Skeletal muscle tissue (tissue), 4 donors: Measurements from ENCODE around the gene URAD. TPM values are rescaled to one million over a fixed set of nuclear protein-coding genes. Genes with fewer than 3 reads are reported as not detected.

Experiments used
- H3K27ac ChIP-seq: one replicate; pipeline ENCODE4 v1.7.0; 2013; ENCODE audit warnings: mild to moderate bottlenecking, low read depth, low read length, inconsistent platforms
- H3K27me3 ChIP-seq, 3 donors: one replicate each; pipeline ENCODE4 v1.7.0; 2013; ENCODE audit warnings: low read length in 3 of 3; ENCODE audit not compliant: control insufficient read depth in 3 of 3, insufficient read depth in 3 of 3
- H3K36me3 ChIP-seq, 3 donors: one replicate each; pipeline ENCODE4 v1.7.0; 2013; ENCODE audit warnings: low read length in 3 of 3; ENCODE audit not compliant: control insufficient read depth in 3 of 3, insufficient read depth in 3 of 3
- H3K4me1 ChIP-seq, 3 donors: one replicate each; pipeline ENCODE4 v1.7.0; 2013; ENCODE audit warnings: low read length in 3 of 3, mild to moderate bottlenecking in 3 of 3; ENCODE audit not compliant: control insufficient read depth in 3 of 3, insufficient read depth in 3 of 3
- H3K4me3 ChIP-seq, 3 donors: one replicate each; pipeline ENCODE4 v1.7.0; 2013; ENCODE audit warnings: low read length in 3 of 3
- H3K9ac ChIP-seq, 3 donors: one replicate each; pipeline ENCODE4 v1.7.0; 2013; ENCODE audit warnings: low read length in 3 of 3, mild to moderate bottlenecking in 3 of 3, moderate library complexity in 2 of 3, low read depth in 1 of 3
- H3K9me3 ChIP-seq, 3 donors: one replicate each; pipeline ENCODE4 v1.7.0; 2013; ENCODE audit warnings: low read length in 3 of 3; ENCODE audit not compliant: control insufficient read depth in 3 of 3
- total RNA-seq: library from RNA; depleted of rRNA; stranded (reverse); fragments of >200 nt; gene quantifications from one replicate; pipeline ENCODE4 v1.2.3, GENCODE V29; 2014
- donor health status: Osteomylitis.

The URAD gene
- total RNA-seq, 1 donor from 2014 or later: not detected

DNA sequence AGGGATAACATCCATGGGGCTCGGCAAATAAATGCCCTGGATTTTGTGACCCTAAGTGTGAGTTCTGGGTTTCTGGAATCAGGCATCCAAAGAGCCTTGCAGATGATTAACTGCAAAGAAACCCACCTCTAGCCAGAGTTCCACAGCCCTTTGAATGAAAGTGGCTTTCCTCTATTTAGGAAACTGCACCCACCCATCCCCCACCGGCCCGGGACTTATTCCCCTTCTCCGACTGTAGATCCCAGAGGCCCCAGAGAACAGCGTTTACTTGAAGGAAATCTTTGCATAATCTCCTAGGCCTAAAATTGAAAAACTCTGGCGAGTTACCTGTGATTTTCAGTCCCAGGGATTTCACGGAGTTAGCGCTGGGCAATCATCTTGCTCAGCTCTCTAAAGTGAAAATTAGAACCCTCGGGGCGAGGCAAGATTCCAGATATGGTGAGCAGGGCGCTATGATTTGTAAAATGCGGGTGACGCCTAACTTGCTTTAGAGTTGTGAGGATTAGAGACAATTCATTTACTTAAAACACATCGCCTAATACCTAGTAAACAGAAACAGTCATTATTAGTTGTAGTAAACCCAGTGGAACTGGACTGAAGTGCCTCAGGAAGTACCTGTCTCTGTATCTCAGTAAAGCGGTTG, 9.4 kb downstream of the URAD start:
- Histone ChIP-seq H3K27ac (no peak overlapping the region), H3K36me3 (no peaks in the 10 kb centered on the region), H3K4me1 (peaks cover 3 to 16% (median 16%) of the 10 kb centered on the region in 3 donors), H3K9me3 (no peaks in the 10 kb centered on the region), H3K4me3 (no peak overlapping the region), H3K27me3 (peaks cover 89 to 96% (median 93%) of the 10 kb centered on the region in 3 donors), H3K9ac (no peak overlapping the region)

DNA sequence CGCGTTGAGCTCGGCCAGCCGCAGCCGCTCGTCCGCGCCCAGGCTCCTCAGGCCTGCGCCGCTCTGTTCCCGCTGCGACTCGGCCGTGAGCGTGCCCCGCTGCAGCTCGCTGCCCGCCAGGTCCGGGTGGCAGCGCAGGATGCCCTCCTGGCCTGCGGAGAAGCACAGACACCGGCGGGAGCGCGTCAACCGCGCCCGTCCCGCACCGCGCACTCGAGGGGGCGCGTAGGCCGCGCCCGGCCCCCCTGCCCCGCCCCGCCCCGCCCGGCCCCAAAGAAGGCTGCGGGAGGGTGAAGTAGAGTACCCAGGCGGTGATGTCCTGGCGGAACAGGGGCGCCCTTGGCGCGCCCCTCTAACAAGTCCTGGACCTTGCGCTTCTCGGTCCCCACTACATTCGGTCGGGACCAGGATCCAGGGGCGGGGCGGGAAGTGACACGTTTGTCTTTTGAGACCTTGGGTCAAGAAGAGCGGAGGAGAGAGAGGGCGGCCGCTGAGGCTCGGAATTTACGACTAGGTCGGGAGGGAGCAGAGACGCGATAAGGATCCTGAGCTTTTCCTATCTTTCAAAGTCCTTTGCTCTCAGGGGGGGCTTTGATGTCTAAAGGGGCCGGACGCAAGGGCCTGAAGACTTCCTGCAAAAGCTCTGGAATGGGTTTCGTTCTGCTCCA, 10.1 kb downstream of the URAD start:
- Histone ChIP-seq H3K4me1 (peaks cover 3 to 16% (median 16%) of the 10 kb centered on the region in 3 donors), H3K9ac (no peak overlapping the region), H3K27ac (no peak overlapping the region), H3K9me3 (no peaks in the 10 kb centered on the region), H3K4me3 (peak overlapping the region in 1 of 3 donors; percentile 29), H3K27me3 (peaks cover 92 to 97% (median 93%) of the 10 kb centered on the region in 3 donors), H3K36me3 (no peaks in the 10 kb centered on the region)

- Histone ChIP-seq H3K27ac (no peak overlapping the region), H3K4me3 (peak overlapping the region in 1 of 3 donors; percentile 29), H3K9me3 (no peaks in the 10 kb centered on the region), H3K9ac (no peak overlapping the region), H3K4me1 (peaks cover 3 to 16% (median 16%) of the 10 kb centered on the region in 3 donors), H3K36me3 (no peaks in the 10 kb centered on the region), H3K27me3 (peaks cover 91 to 94% (median 91%) of the 10 kb centered on the region in 3 donors)
Observed at GRCh38 chr13:27977476-27978300, 10.8 kb downstream of the URAD start.

GRCh38 chr13:27976362-27977091, 12.0 kb downstream of the URAD start:
- Histone ChIP-seq H3K9me3 (no peaks in the 10 kb centered on the region), H3K9ac (no peak overlapping the region), H3K4me3 (no peak overlapping the region), H3K27ac (no peak overlapping the region), H3K36me3 (no peaks in the 10 kb centered on the region), H3K4me1 (peaks cover 3 to 16% (median 16%) of the 10 kb centered on the region in 3 donors), H3K27me3 (peaks cover 91 to 94% (median 91%) of the 10 kb centered on the region in 3 donors)

DNA sequence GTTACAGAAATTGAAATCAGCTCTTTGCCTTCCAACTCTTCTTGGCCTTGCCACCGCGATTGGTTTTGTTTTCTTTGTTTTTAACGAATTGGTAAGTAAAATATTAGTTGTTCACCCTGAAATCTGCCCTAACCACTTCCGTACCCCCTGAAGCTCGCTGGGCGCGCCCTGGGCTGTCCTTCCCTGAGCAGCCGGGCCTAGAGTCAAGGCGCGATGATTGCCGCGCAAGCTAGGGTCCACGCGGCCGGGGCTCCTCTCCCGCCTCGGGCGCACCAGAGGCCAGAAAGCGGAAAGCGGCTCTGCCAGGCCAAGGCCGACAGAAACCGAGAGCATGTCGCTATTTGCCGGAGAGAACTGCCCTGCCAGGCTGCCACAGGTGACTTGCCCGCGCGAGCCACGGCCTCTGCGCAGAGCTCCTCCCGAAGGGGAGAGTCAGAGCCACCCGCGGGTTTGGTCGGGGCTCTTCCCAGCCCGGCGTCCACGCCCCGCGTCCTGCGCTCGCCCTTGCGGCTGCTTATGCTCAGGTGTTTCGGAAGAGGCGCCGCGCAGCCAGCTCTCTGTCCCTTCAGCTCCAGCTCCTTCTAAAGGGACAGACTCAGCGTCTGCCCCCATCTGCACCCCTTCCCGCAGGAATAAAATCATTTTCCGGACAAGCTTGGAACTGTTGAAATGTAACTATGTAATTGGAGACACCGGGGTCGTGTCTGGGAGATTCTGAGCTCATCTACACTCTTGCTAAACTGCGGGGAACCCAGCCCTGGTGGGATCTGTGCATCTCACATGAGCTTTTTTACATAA, 12.7 kb downstream of the URAD start:
- Histone ChIP-seq H3K36me3 (no peaks in the 10 kb centered on the region), H3K4me3 (no peak overlapping the region), H3K9ac (no peak overlapping the region), H3K4me1 (peaks cover 3 to 16% (median 16%) of the 10 kb centered on the region in 3 donors), H3K9me3 (no peaks in the 10 kb centered on the region), H3K27me3 (peaks cover 91 to 94% (median 91%) of the 10 kb centered on the region in 3 donors), H3K27ac (no peak overlapping the region)

GRCh38 chr13:27973961-27974662, 14.4 kb downstream of the URAD start:
- Histone ChIP-seq H3K9ac (no peak overlapping the region), H3K27me3 (peaks cover 90 to 94% (median 91%) of the 10 kb centered on the region in 3 donors), H3K9me3 (no peaks in the 10 kb centered on the region), H3K4me3 (no peak overlapping the region), H3K36me3 (no peaks in the 10 kb centered on the region), H3K27ac (no peak overlapping the region), H3K4me1 (peaks cover 1 to 7% (median 5%) of the 10 kb centered on the region in 3 donors)

DNA sequence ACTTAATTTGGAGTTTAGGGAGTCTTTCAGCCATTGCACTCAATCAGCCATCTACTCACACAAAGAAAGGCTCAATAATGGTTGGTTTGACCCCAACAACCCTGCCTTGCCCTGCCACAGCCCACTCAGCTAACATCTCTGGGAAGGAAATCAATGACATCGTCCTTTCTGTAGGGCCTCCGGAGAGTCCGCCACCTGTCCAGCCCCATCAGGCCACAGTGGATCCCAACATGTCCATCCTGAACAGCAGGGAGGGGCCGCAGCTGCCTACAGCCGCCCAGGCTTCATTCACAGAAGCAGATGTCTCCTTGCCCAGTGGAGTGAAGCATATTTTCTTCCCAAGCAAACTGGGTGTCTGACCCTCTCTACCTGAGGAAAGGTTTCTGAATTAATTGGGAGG, 15.2 kb downstream of the URAD start:
- no peaks in the 10 kb centered on the region for H3K9me3 ChIP-seq
- H3K9ac ChIP-seq: no peak overlapping the region
- H3K36me3 ChIP-seq: no peaks in the 10 kb centered on the region
- H3K4me3 ChIP-seq: no peak overlapping the region
- peaks cover 91 to 95% (median 93%) of the 10 kb centered on the region in 3 donors for H3K27me3 ChIP-seq
- no peak overlapping the region for H3K27ac ChIP-seq
- peaks cover 6 to 12% (median 11%) of the 10 kb centered on the region in 3 donors for H3K4me1 ChIP-seq

GRCh38 chr13:27972478-27972820, 16.0 kb downstream of the URAD start:
- H3K27me3 ChIP-seq: peaks cover 92 to 95% (median 93%) of the 10 kb centered on the region in 3 donors
- H3K4me3 ChIP-seq: no peak overlapping the region
- H3K27ac ChIP-seq: no peak overlapping the region
- H3K9me3 ChIP-seq: no peaks in the 10 kb centered on the region
- no peaks in the 10 kb centered on the region for H3K36me3 ChIP-seq
- H3K9ac ChIP-seq: no peak overlapping the region
- H3K4me1 ChIP-seq: peaks cover 9 to 16% (median 11%) of the 10 kb centered on the region in 3 donors
